Activated naive CD8-positive, alpha-beta T cell treated with anti-CD3 and anti-CD28 coated beads for 36 hours (primary cell): Measurements from ENCODE around the gene GPX3. TPM values are rescaled to one million over a fixed set of nuclear protein-coding genes. Genes with fewer than 3 reads are reported as not detected.

Experiments used
- DNase-seq: peaks from one replicate; pipeline ENCODE4 v3.0.0; 2021
- H3K27ac Mint-ChIP-seq: one replicate; pipeline ENCODE4 v1.8.0; 2022; ENCODE audit warnings: mild to moderate bottlenecking, moderate library complexity, mixed read lengths
- H3K27me3 Mint-ChIP-seq: one replicate; pipeline ENCODE4 v1.8.0; 2022; ENCODE audit warnings: mild to moderate bottlenecking, mixed read lengths
- H3K36me3 Mint-ChIP-seq: one replicate; pipeline ENCODE4 v1.8.0; 2021; ENCODE audit warnings: mild to moderate bottlenecking, mixed read lengths
- H3K4me1 Mint-ChIP-seq: one replicate; pipeline ENCODE4 v1.8.0; 2021; ENCODE audit warnings: mixed read lengths
- H3K4me3 Mint-ChIP-seq: one replicate; pipeline ENCODE4 v1.8.0; 2022; ENCODE audit warnings: mild to moderate bottlenecking, moderate library complexity, mixed read lengths
- H3K9me3 Mint-ChIP-seq: one replicate; pipeline ENCODE4 v1.8.0; 2022; ENCODE audit warnings: mixed read lengths
- total RNA-seq, 2 experiments: library from RNA; stranded (reverse); gene quantifications; one replicate each; pipeline ENCODE4 v1.2.3, GENCODE V29; 2021

GPX3 gene, protein sequence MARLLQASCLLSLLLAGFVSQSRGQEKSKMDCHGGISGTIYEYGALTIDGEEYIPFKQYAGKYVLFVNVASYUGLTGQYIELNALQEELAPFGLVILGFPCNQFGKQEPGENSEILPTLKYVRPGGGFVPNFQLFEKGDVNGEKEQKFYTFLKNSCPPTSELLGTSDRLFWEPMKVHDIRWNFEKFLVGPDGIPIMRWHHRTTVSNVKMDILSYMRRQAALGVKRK
- total RNA-seq: not detected

DNA sequence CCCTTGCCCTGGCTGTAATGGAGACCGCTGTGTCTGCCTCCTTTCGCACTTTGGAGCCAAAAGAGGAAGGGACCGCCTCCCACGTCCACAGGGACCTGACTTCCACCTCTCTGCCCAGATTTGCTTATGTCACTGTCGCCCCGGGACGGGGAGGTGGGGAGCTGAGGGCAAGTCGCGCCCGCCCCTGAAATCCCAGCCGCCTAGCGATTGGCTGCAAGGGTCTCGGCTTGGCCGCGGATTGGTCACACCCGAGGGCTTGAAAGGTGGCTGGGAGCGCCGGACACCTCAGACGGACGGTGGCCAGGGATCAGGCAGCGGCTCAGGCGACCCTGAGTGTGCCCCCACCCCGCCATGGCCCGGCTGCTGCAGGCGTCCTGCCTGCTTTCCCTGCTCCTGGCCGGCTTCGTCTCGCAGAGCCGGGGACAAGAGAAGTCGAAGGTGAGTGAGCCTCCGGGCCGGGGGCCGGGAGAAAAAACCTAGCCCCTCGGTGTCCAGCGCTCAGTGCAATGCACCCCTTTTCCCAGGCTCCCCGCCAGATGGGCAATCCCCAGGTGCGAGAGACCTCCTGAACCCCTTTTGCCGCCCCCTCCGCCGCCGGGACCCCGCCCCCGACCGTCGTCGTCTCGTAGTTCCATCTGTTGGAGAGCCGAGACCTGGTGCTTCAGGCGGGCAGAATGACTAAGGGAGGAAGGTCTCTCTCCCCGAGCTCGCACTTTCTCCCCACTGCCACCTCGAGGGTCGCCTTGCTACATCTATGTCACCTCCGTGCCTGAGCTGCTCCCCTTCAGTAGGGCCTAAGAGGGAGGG is at the start of gene GPX3:
GPX3 (plus strand) TSS at position 288 of the 807 bp plus-strand sequence; CDS start at position 352, 64 bp downstream.
- H3K36me3 Mint-ChIP-seq: peaks cover 12% of the 10 kb centered on the region
- H3K9me3 Mint-ChIP-seq: no peaks in the 10 kb centered on the region
- peaks cover 13% of the 10 kb centered on the region for H3K4me1 Mint-ChIP-seq
- H3K4me3 Mint-ChIP-seq: peak within 1 kb of the TSS; percentile 36
- DNase-seq: peak; percentile 41
- H3K27ac Mint-ChIP-seq: no peak within 1 kb of the TSS
- peaks cover 8% of the 10 kb centered on the region for H3K27me3 Mint-ChIP-seq

DNA sequence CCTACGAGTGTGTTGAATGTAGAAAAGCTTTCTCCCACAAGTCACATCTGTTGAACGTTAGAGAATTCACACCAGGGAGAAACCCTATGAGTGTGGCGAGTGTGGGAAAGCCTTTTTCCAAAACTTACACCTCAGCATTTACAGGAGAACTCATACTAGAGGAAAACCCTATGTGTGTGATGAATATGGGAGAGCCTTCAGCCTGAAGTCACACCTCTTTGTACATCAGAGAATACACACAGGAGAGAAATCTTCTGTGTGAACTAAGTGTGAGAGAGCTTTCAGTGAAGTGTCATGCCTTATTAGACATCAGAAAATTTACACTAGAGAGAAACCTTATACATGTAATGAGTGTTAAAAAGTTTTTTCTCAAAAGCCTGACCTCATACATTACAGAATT is 41.8 kb upstream of the GPX3 start:
- Mint-ChIP-seq H3K9me3 (peaks cover 7% of the 10 kb centered on the region), H3K27me3 (no peaks in the 10 kb centered on the region), H3K4me1 (no peaks in the 10 kb centered on the region), H3K4me3 (no peak overlapping the region), H3K27ac (no peak overlapping the region), H3K36me3 (peaks cover 2% of the 10 kb centered on the region)
- DNase-seq: no peak

DNA sequence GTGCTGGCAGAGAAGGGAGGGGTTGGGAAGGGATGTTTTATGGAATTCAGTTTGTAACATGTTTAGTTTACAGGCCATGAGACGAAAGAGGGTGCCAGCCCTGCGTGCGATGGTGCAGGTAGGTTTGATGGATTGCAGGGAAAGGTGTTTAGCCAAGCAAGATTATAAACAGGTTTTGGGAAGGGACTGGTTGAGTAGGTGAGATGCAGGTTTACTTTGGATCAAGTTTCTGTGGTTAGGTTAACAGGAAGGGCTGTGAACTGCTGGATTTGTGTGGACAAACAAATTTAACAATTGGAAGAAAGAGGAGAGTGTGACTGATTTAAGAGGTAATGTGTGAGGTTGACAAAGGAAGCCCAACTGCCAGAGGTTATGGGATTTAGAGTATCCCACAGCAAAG is 32.6 kb upstream of the GPX3 start:
- no peak overlapping the region for H3K4me3 Mint-ChIP-seq
- H3K27ac Mint-ChIP-seq: no peak overlapping the region
- H3K36me3 Mint-ChIP-seq: peaks cover 6% of the 10 kb centered on the region
- no peaks in the 10 kb centered on the region for H3K27me3 Mint-ChIP-seq
- no peaks in the 10 kb centered on the region for H3K4me1 Mint-ChIP-seq
- DNase-seq: no peak
- H3K9me3 Mint-ChIP-seq: no peaks in the 10 kb centered on the region

DNA sequence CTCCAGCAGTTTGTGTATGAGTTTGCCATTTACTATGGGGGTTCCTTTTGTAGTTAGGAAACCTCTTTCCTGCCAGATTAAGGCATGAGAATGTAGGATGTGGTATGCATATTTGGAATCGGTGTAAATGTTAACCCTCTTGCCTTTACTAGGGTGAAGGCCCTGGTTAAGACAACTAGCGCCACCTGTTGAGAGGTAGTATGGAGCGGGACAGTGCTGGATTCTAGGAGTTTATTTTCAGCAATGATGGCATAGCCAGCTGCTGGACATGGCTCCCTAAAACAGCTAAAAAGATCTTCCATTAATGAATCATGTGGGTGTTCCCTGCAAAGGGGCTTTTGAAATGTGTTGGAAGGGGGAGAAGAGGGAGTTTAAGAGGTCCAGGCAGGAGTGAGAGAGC is 30.7 kb upstream of the GPX3 start:
- Mint-ChIP-seq H3K4me1 (no peaks in the 10 kb centered on the region), H3K27ac (no peak overlapping the region), H3K9me3 (no peaks in the 10 kb centered on the region), H3K4me3 (no peak overlapping the region), H3K27me3 (no peaks in the 10 kb centered on the region), H3K36me3 (peaks cover 8% of the 10 kb centered on the region)
- DNase-seq: peak; percentile 6

DNA sequence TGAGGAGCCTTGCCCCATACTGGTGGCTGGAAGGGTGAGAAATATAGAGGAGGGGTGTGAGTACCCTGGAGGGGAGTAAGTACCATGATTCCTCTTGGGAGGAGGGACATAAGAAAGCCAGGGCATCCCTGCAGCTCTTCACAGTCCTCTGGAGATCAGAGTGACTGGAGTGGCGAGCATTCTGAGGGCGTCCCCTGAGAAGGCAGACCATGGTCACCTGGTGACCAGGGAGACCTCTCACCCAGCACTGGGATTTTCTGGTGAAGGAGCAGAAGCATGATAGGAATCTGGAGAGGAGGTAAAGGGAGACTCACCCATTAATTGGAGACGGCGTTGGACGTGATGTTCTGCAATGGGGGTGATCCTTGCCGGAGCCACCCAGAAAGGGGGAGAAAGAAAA is 27.7 kb upstream of the GPX3 start:
- Mint-ChIP-seq H3K4me1 (no peaks in the 10 kb centered on the region), H3K27me3 (no peaks in the 10 kb centered on the region), H3K9me3 (peaks cover 5% of the 10 kb centered on the region), H3K4me3 (no peak overlapping the region), H3K36me3 (peaks cover 8% of the 10 kb centered on the region), H3K27ac (no peak overlapping the region)
- no peak for DNase-seq

DNA sequence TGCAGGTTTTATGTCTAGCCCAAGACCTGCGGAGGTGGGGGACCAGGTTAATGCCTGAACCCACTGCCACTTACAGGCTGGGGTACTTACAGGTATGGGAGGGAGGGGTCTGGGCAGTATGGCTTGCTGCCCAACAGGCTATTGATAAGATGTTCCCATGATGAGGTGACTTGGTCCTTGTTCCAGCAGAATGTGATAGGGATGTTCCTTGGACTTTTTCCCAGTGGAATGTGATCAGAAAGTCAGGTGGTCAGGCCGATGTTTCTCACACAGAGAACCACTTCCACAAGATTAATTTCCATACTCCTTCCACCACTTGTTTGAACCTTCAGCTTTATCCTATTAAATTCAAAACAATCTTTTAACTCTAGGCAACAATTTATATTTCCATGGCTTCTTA is 27.0 kb upstream of the GPX3 start:
- H3K4me3 Mint-ChIP-seq: no peak overlapping the region
- peaks cover 5% of the 10 kb centered on the region for H3K9me3 Mint-ChIP-seq
- H3K27ac Mint-ChIP-seq: no peak overlapping the region
- no peaks in the 10 kb centered on the region for H3K4me1 Mint-ChIP-seq
- peaks cover 8% of the 10 kb centered on the region for H3K36me3 Mint-ChIP-seq
- DNase-seq: no peak
- H3K27me3 Mint-ChIP-seq: no peaks in the 10 kb centered on the region

DNA sequence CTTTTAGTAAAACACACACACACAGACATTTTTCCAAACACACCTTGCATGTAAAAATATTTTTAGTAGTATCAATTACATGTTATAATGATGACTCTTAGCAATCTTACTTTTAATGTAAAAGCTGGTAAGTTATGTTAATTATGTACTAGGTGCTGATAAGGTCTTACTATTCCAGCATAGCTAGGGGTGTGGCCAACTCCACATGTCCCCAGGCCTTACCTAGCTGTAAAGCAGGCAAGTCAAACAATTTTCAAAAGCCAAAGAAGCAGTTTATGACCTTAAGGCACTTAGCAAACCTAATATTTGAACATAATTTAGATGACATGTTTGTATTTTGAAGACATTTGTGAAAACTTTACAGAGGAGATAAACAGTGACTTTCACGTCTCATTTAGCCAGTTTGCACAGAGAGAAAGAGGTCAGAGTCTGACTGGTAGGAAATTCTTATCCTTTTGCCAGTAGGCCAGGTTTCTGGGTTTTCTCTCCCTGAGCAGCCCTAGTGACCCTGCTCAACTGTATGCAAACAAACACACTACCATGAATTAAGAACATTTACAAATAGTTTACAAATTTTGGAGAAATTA is 26.5 kb upstream of the GPX3 start:
- Mint-ChIP-seq H3K27me3 (no peaks in the 10 kb centered on the region), H3K36me3 (peaks cover 8% of the 10 kb centered on the region), H3K9me3 (peaks cover 5% of the 10 kb centered on the region), H3K27ac (no peak overlapping the region), H3K4me1 (no peaks in the 10 kb centered on the region), H3K4me3 (no peak overlapping the region)
- no peak for DNase-seq

DNA sequence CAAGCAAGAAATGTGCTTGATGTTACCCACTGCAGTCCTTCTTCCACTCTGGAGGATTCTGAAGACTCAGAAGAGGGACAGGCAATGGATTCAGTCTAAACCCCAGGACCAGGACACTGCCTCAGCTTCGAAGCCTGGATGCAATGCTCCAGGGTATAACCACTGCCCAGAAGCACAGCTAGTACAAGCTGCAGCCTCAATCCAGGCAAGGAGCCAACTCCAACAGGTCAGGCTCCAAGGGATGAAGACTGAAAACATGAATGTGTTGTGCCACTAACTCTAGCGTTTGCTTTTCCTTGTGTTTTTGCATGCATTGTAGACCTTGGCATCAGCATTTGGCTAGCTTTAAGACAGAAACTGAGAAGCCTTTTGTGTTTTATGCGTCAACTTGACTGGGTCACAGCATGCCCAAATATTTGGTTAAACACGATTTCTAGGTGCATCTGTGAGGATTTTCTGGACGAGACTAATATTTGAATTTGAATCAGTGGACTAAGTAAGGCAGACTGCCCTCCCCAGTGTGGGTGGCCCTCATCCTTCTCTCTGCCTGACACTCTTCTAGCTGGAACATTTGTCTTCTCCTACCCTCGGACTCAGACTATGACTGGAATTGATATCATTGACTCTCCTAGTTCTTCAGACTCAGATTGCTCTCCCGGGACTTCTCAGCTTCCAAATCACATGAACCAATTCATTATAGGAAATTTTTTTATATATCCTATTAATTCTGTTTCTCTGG is 20.5 kb upstream of the GPX3 start:
- no peak for DNase-seq
- Mint-ChIP-seq H3K27me3 (no peaks in the 10 kb centered on the region), H3K9me3 (peaks cover 5% of the 10 kb centered on the region), H3K4me1 (no peaks in the 10 kb centered on the region), H3K27ac (no peak overlapping the region), H3K36me3 (no peaks in the 10 kb centered on the region), H3K4me3 (no peak overlapping the region)

DNA sequence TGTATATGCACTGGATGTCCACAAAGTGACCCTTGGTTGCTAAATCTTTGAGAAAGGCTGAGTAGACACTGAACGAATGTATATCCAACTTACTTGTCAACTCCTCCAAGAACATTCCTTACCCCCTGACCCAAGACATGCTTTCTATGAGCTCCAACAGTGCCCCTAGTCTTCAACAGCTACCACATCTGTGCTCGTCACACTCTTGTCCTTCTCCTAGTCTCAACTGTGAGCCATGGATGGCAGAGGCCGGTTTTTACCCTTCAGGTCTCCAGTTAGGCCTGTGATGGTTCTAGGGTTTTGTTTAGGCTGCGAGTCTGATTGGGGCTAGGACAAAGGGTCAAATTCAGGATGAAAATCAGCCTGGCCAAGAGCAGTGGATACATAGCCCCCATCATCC is 19.0 kb upstream of the GPX3 start:
- Mint-ChIP-seq H3K27ac (no peak overlapping the region), H3K4me1 (no peaks in the 10 kb centered on the region), H3K36me3 (no peaks in the 10 kb centered on the region), H3K9me3 (no peaks in the 10 kb centered on the region), H3K27me3 (peaks cover 3% of the 10 kb centered on the region), H3K4me3 (no peak overlapping the region)
- DNase-seq: no peak

DNA sequence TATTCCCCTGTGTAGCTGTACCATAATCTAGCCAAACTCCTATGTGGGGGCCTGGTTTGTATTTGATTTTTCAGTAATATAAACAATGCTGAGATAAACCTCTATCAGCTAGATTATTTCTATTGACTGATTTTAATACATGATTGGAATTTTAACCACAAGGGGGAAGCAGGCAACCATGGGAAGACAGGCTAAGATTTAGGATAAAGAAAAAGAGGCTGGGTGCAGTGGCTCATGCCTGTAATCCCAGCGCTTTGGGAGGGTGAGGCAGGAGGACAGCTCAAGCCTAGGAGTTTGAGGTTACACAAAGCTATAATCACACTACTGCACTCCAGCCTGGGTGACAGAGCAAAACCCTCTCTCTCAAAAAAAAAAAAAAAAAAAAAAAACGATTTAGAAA is 18.1 kb upstream of the GPX3 start:
- no peak overlapping the region for H3K27ac Mint-ChIP-seq
- H3K4me1 Mint-ChIP-seq: no peaks in the 10 kb centered on the region
- H3K27me3 Mint-ChIP-seq: peaks cover 5% of the 10 kb centered on the region

DNA sequence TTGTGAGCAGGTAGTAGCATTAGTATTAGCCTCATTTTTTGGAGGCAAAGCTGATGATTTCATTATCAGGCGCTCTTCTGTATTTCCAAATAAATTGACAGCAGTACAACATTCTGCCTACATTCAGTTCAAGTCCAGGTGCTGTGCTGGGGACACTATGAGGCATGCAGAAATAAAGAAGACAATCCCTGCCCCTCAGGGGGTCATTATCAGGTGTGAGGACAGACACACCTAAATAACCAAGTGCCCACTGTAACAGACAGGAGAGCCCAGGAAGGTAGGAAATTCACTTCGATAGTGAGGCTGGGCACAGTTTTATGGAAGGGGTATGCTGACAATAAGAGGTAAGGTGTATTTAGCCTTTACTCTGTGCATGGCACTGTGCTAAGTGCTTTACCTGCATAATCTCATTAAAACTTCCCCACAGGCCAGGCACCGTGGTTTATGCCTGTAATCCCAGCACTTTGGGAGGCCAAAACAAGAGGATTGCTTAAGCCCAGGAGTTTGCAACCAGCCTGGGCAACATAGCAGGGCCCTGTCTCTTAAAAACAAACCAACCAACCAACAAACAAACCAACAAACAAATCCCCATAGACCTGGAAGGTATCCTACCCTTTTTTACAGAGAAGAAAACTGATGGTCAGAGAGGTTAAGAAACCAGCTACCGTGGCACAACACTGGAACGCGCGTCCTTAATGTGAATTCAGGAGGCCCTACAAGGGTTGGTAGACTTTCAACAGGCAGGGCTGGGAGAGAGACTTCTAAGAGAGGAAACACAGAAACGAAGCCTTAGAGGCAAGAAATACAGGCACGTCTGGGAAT is 17.5 kb upstream of the GPX3 start:
- no peak for DNase-seq
- Mint-ChIP-seq H3K9me3 (no peaks in the 10 kb centered on the region), H3K4me3 (no peak overlapping the region), H3K27ac (no peak overlapping the region), H3K36me3 (no peaks in the 10 kb centered on the region), H3K4me1 (no peaks in the 10 kb centered on the region), H3K27me3 (peaks cover 5% of the 10 kb centered on the region)

More for the DNA sequence above, 18.1 kb upstream of the GPX3 start:
- no peaks in the 10 kb centered on the region for H3K36me3 Mint-ChIP-seq
- DNase-seq: no peak
- no peaks in the 10 kb centered on the region for H3K9me3 Mint-ChIP-seq
- no peak overlapping the region for H3K4me3 Mint-ChIP-seq

DNA sequence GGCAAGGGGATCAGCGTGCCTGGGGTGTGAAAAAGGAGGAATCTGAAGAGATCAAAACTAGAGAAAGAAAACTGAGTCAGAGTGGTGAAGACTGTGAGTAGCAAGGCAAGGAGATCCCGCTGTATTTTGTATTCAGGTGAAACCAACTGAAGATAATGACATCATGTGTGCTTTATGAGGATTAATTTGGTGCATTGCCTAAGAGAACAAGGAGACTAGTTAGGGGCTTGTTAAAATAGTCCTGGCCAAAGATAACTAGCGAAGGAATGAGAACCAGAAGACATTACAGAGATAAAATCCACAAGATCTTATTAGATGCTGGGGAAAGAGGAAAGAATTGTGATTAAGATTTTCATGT is 16.9 kb upstream of the GPX3 start:
- Mint-ChIP-seq H3K27ac (no peak overlapping the region), H3K36me3 (no peaks in the 10 kb centered on the region), H3K9me3 (no peaks in the 10 kb centered on the region), H3K27me3 (peaks cover 5% of the 10 kb centered on the region), H3K4me1 (no peaks in the 10 kb centered on the region), H3K4me3 (no peak overlapping the region)
- DNase-seq: no peak

DNA sequence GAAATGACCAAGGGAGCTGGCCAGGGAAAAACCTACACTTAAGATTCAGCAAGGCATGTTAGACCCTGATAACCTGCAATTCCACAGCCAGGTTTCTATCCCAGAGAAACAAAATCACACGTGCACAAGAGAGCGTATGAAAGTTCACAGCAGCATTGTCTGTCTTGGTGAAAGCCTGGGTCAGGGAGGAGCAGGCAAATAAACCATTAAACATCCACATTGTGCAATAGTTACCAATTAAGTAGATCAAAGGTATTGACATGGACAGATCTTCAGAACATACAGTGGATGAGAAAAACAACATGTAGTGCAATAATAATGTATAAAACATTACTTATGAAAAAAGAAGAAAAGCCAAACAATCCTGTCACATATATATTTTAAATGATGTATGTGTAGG is 15.9 kb upstream of the GPX3 start:
- Mint-ChIP-seq H3K36me3 (no peaks in the 10 kb centered on the region), H3K27ac (no peak overlapping the region), H3K27me3 (peaks cover 5% of the 10 kb centered on the region), H3K4me1 (no peaks in the 10 kb centered on the region), H3K9me3 (no peaks in the 10 kb centered on the region), H3K4me3 (no peak overlapping the region)
- no peak for DNase-seq

DNA sequence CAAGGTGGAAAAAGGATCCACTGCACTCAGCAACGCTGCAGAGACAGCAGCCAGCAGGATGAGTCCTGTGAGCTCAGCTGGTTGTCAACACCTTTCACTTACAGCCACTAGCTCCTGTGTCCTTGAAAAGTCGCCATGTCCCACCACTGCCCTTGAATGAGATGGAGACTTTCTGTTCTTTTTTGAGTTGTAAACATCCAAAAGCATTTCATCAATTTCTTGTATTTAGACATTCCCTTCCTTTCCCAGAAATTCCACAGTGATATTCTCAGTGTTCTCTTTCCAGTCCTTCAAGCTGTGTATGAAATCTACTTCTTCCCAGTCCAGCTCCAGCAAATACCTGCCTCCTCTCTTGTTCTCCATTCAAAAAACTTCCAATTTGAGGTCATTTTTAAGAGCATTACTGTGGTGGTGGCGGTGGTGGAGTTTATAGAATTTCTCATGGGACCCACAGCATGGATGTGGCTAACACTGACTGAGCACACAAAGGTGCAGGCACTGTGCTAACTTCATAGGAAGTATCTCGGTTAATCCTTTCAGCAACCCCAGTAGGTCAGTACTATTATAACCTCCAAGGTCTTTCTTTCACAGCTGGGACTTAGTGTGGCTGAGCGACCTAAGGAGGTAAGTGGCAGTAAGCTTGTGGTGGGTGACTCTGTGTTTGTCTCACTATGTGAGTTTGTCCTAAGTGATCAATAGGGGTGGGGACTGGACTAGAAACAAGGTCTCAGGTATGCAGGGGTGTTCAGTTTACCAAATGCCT is 15.0 kb upstream of the GPX3 start:
- Mint-ChIP-seq H3K27me3 (peaks cover 5% of the 10 kb centered on the region), H3K4me3 (no peak overlapping the region), H3K36me3 (no peaks in the 10 kb centered on the region), H3K4me1 (no peaks in the 10 kb centered on the region), H3K9me3 (no peaks in the 10 kb centered on the region), H3K27ac (no peak overlapping the region)
- no peak for DNase-seq
